Measurements from ENCODE around the gene TMED5. TPM values are rescaled to one million over a fixed set of nuclear protein-coding genes. Genes with fewer than 3 reads are reported as not detected.

Gene TMED5
- total RNA-seq, 6 donors from 2014 or later: 40.3 to 137 (median 85.9) TPM

DNA sequence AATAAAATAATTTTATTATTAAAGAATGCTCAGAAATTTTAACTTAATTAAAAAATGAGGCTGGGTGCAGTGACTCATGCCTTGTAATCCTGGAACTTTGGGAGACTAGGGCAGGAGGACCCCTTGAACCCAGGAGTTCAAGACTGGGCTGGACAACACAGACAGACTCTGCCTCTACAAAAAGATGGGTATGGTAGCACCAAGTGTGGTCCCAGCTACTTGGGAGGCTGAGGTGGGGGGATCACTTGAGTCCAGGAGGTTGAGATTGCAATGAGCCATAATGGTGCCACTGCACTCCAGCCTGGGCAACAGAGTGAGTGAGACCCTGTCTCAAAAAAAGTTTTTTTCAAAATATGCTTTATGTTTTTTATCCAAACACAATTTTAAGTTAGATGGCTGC lies 25.3 kb downstream of the TMED5 start:
- Histone ChIP-seq H3K4me3 (no peak overlapping the region), H3K9me3 (no peaks in the 10 kb centered on the region), H3K27ac (no peak overlapping the region), H3K36me3 (peaks cover 10 to 90% (median 22%) of the 10 kb centered on the region in 4 donors), H3K27me3 (no peaks in the 10 kb centered on the region), H3K4me1 (no peaks in the 10 kb centered on the region)
- no peak for ATAC-seq (ENCODE audit: low FRiP score in 2 of 2)
- TF ChIP-seq EP300 (IDR thresholded peaks at IDR 0.05): no peak
- TF ChIP-seq, protein P1, sequence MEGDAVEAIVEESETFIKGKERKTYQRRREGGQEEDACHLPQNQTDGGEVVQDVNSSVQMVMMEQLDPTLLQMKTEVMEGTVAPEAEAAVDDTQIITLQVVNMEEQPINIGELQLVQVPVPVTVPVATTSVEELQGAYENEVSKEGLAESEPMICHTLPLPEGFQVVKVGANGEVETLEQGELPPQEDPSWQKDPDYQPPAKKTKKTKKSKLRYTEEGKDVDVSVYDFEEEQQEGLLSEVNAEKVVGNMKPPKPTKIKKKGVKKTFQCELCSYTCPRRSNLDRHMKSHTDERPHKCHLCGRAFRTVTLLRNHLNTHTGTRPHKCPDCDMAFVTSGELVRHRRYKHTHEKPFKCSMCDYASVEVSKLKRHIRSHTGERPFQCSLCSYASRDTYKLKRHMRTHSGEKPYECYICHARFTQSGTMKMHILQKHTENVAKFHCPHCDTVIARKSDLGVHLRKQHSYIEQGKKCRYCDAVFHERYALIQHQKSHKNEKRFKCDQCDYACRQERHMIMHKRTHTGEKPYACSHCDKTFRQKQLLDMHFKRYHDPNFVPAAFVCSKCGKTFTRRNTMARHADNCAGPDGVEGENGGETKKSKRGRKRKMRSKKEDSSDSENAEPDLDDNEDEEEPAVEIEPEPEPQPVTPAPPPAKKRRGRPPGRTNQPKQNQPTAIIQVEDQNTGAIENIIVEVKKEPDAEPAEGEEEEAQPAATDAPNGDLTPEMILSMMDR (IDR thresholded peaks at IDR 0.05): no peak
- TF ChIP-seq POLR2A (IDR thresholded peaks at IDR 0.05): no peak
- TF ChIP-seq POLR2AphosphoS5 (IDR thresholded peaks at IDR 0.05): no peak
- no peak for DNase-seq

- H3K27me3 ChIP-seq: no peaks in the 10 kb centered on the region
- WGBS, 2 donors: 93 to 95% methylated on average over 2 of the region's 2 CpGs
- H3K27ac ChIP-seq: no peak overlapping the region
- DNase-seq: no peak
- peaks cover 6 to 90% (median 17%) of the 10 kb centered on the region in 4 donors for H3K36me3 ChIP-seq
- ATAC-seq (ENCODE audit: low FRiP score in 2 of 2): no peak
- no peaks in the 10 kb centered on the region for H3K4me1 ChIP-seq
- H3K9me3 ChIP-seq: no peaks in the 10 kb centered on the region
- TF ChIP-seq POLR2AphosphoS5 (IDR thresholded peaks at IDR 0.05): no peak
- TF ChIP-seq EP300 (IDR thresholded peaks at IDR 0.05): no peak
- TF ChIP-seq, protein P1 (IDR thresholded peaks at IDR 0.05): no peak
- no peak for TF ChIP-seq POLR2A (IDR thresholded peaks at IDR 0.05)
- no peak overlapping the region for H3K4me3 ChIP-seq
Measured at GRCh38 chr1:93152835-93153234, 27.4 kb downstream of the TMED5 start.

DNA sequence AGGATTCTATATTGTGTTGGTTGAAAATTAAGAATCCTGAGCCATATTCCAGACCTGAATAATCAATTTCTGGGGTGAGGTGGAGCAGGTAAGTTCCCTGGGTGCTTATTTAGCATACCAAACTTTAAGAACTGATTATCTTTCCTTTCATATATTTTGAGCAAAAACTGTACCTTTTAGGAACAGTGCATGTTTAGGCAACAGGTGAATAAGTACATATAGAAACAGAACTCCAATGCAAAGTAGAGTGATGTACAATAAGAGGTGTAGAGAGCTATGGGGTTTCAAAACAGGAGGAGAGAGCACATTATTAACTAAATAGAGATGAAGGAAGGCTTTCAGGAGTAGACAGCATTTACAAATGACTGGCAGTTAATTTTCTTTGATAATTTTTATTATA lies 28.7 kb downstream of the TMED5 start:
- Histone ChIP-seq H3K4me1 (no peaks in the 10 kb centered on the region), H3K9me3 (no peaks in the 10 kb centered on the region), H3K27ac (no peak overlapping the region), H3K4me3 (no peak overlapping the region), H3K27me3 (no peaks in the 10 kb centered on the region), H3K36me3 (peaks cover 0 to 81% (median 11%) of the 10 kb centered on the region in 4 donors)
- TF ChIP-seq EP300 (IDR thresholded peaks at IDR 0.05): no peak
- TF ChIP-seq POLR2AphosphoS5 (IDR thresholded peaks at IDR 0.05): no peak
- no peak for TF ChIP-seq POLR2A (IDR thresholded peaks at IDR 0.05)
- TF ChIP-seq, protein P1 (IDR thresholded peaks at IDR 0.05): no peak
- ATAC-seq (ENCODE audit: low FRiP score in 2 of 2) (no peak), DNase-seq (no peak)

DNA sequence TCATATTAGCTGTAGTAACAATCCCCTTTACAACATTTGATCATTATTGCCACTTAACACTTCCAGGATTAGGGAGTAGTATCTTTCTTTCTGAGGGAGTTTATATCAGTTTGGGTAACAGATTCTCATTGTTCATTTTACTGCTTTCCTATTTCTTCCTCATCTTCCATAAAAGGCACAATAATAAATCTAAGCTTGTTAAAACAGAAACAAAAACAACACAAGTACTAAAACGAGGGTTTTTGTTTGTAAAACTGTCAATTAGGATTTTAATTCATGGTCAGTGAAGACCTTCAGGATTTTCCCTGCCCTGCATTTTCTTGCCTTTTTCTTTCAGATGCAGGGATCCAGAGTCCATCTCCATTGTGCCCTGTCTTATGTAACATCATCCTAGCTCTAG lies 29.5 kb downstream of the TMED5 start:
- DNase-seq: no peak
- ATAC-seq (ENCODE audit: low FRiP score in 2 of 2): no peak
- TF ChIP-seq POLR2A (IDR thresholded peaks at IDR 0.05) (no peak), EP300 (IDR thresholded peaks at IDR 0.05) (no peak), POLR2AphosphoS5 (IDR thresholded peaks at IDR 0.05) (no peak)
- TF ChIP-seq, protein P1 (IDR thresholded peaks at IDR 0.05): no peak
- H3K27ac ChIP-seq: no peak overlapping the region
- WGBS, 2 donors: 53 to 57% methylated on average over 1 of the region's 1 CpG
- H3K36me3 ChIP-seq: peaks cover 0 to 74% (median 11%) of the 10 kb centered on the region in 4 donors
- H3K4me1 ChIP-seq: no peaks in the 10 kb centered on the region
- no peak overlapping the region for H3K4me3 ChIP-seq
- H3K9me3 ChIP-seq: no peaks in the 10 kb centered on the region
- no peaks in the 10 kb centered on the region for H3K27me3 ChIP-seq

DNA sequence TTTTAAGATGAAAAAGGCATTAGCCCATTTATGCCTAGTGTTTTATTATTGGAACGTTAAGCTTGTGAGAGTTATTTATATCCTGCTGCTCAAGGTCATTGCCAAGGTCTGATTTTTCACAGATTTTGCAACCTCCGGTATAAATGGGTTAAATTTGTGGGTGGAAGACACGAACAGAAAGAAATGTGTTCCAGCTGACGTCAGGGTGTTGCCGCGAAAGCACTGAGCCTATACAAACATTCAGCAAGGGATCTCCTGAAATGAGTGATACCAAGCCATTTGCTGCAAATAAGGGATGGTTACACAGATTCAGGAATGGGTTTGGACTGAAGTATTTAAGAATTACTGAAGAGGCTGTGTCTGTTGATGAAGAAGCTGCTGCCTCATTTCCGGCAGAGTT lies 32.2 kb downstream of the TMED5 start:
- no peak overlapping the region for H3K27ac ChIP-seq
- no peak overlapping the region for H3K4me3 ChIP-seq
- DNase-seq (no peak), ATAC-seq (ENCODE audit: low FRiP score in 2 of 2) (no peak)
- peaks cover 0 to 48% (median 4%) of the 10 kb centered on the region in 4 donors for H3K36me3 ChIP-seq
- WGBS, 2 donors: 61 to 67% methylated on average over 7 of the region's 7 CpGs
- no peaks in the 10 kb centered on the region for H3K27me3 ChIP-seq
- TF ChIP-seq POLR2AphosphoS5 (IDR thresholded peaks at IDR 0.05) (no peak), POLR2A (IDR thresholded peaks at IDR 0.05) (no peak), EP300 (IDR thresholded peaks at IDR 0.05) (no peak)
- TF ChIP-seq, protein P1 (IDR thresholded peaks at IDR 0.05): no peak
- no peaks in the 10 kb centered on the region for H3K9me3 ChIP-seq
- no peaks in the 10 kb centered on the region for H3K4me1 ChIP-seq

All from upper lobe of left lung (tissue), 6 donors.